Daoy (cell line): ENCODE data around the gene TMEM134. TPM values are rescaled to one million over a fixed set of nuclear protein-coding genes. Genes with fewer than 3 reads are reported as not detected.
"Not testable (repeated sequence)": the region's sequence is repeated elsewhere in the genome, so short reads cannot be mapped to it uniquely, and the experiment has no call there.

Experiments used
- DNase-seq: peaks from one replicate; pipeline ENCODE4 v3.0.0-alpha.2; 2015; ENCODE audit warnings: low read depth
- total RNA-seq: library from RNA; depleted of rRNA; stranded (reverse); fragments of >200 nt; shearing (Covaris generic); gene quantifications from 2 replicates; pipeline ENCODE4 v1.2.3, GENCODE V29; 2014

TMEM134 gene
- total RNA-seq, 1 experiment from 2014 or later: 9.4 TPM

DNA sequence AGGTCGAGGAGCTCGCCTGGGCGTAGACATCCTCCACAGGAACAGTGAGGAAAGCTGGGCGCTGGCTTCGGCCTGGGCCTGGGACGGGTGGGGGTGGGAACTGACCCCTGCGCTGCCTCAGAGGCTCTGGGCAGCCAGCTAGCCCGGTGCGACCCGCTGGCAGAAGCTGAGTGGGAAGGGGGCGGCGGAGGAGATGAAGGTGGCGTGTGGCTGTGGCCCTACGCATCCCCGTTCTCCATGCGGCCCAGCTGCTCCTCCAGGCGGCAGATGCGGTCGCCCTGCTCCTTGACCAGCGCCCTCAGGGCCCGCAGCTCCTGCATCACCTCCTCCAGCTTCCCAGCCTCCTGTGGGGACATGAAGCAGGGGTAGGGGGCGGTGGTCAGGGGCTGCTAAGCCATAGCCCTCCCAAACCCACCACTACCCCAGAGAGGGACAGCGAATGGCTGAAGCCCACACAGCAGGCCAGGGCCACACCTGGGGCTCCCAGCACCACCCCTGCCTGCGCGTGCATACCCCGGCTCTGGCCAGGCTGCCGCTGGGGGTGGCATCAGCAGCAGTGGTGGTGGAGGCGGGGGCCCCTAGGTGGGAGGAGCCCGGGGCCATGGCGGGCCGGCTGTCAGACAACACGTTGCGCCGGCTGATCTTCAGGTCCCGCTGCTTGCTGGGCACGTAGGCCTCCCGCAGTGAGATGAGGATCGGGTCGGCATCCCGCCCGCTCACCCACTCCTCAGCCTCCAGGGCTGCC, 30.7 kb downstream of the TMEM134 start:
- no peak for DNase-seq

DNA sequence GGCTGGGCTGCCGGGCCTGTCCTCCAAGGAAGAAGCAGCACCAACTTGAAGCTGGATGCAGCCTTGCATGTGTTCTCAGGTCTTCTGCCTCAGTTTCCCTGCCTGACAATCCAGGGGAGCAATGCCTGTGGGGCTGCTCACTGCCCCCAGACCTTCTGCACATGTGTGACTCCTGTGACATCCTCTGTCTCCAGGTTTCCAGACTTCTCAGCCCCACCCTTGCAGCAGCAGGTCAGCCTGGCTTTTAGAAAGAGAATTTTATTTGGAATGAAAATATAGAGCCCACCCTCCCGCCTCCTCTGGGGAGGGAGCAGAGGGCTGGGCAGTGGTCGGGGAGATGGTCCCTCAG, 31.3 kb downstream of the TMEM134 start:
- DNase-seq: no peak

- DNase-seq: no peak
Observed at GRCh38 chr11:67437082-67437808, 31.8 kb downstream of the TMEM134 start, which contains the start of gene PTPRCAP. Gene PTPRCAP, minus strand, starts transcription at chr11:67437682. Its CDS starts 63 bp downstream, at chr11:67437619.

- DNase-seq: no peak
Observed at GRCh38 chr11:67436459-67437081, 32.5 kb downstream of the TMEM134 start.

- no peak for DNase-seq
Observed at GRCh38 chr11:67435727-67436458, 33.2 kb downstream of the TMEM134 start.

- no peak for DNase-seq
Observed at GRCh38 chr11:67435031-67435726, 33.9 kb downstream of the TMEM134 start.

DNA sequence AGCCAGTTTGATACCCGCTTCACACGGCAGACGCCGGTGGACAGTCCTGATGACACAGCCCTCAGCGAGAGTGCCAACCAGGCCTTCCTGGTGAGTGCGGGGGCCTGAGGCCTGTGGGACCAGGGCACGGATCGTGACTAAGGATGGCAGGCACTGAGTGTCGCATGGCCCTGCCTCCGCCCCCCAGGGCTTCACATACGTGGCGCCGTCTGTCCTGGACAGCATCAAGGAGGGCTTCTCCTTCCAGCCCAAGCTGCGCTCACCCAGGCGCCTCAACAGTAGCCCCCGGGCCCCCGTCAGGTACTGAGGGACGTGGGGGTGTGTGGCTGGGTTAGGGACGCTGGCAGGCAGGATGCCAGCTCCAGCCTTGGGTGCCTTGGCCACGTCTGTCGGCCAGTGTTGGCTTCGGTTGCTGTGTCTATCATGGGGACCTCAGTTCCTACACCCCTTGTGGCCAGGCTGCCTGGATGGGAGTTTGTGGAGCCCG, 34.6 kb downstream of the TMEM134 start:
- DNase-seq: no peak

GRCh38 chr11:67433536-67434394, 35.3 kb downstream of the TMEM134 start:
- no peak for DNase-seq

- no peak for DNase-seq
Observed at GRCh38 chr11:67432655-67433349, 36.2 kb downstream of the TMEM134 start.

GRCh38 chr11:67431346-67432249, 37.5 kb downstream of the TMEM134 start:
- no peak for DNase-seq

GRCh38 chr11:67429722-67430121, 39.3 kb downstream of the TMEM134 start:
- DNase-seq: no peak

- no peak for DNase-seq
Observed at GRCh38 chr11:67429038-67429668, 39.9 kb downstream of the TMEM134 start.

DNA sequence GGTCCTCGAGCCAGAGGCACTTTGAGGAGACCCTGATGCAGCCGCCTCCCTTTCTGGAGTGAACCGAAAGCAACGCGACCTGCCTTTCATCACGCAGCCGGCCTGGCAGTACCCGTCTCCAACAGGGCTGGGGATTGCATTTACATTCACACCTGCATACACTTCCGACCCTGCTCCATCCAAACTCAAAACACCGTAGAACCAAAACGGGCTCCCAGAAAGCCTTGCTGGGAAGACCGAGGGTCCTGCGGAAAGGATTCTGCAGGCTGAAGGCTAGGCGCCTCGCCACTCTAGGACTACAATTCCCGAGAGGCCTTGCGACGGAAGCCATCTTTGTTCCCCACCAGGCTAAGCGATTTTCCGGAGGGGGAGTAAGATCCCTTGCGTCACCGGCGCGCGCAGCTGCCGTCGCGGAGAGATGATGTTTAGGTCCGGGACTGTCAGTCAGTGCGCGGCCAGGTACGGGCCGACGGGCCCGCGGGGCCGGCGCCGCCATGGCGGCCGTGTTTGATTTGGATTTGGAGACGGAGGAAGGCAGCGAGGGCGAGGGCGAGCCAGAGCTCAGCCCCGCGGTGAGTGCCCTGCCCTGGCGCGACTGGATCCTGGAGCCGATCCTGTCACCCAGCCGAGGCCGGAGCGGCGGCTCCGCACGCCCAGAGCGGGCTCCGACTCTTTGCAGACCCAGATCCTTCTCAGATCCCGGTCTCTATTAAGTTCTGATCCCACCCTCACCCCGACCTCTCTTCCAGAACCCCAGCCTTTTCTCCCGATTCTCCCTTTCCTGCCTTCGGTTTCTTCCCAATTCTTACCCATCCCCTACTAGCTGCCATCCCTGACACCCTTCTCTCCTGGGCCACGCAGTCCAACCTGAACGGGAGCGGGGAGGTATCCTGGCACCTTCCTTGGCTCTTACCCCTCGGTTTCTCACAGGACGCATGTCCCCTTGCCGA, 40.7 kb downstream of the TMEM134 start, which contains the start of gene RPS6KB2:
Gene RPS6KB2, plus strand, starts transcription at position 443 of the 950 bp plus-strand sequence. Its CDS starts 52 bp downstream, at position 495.
- peak; percentile 97 for DNase-seq

- DNase-seq: not testable (repeated sequence)
Observed at GRCh38 chr11:67427364-67427859, 41.6 kb downstream of the TMEM134 start.

DNA sequence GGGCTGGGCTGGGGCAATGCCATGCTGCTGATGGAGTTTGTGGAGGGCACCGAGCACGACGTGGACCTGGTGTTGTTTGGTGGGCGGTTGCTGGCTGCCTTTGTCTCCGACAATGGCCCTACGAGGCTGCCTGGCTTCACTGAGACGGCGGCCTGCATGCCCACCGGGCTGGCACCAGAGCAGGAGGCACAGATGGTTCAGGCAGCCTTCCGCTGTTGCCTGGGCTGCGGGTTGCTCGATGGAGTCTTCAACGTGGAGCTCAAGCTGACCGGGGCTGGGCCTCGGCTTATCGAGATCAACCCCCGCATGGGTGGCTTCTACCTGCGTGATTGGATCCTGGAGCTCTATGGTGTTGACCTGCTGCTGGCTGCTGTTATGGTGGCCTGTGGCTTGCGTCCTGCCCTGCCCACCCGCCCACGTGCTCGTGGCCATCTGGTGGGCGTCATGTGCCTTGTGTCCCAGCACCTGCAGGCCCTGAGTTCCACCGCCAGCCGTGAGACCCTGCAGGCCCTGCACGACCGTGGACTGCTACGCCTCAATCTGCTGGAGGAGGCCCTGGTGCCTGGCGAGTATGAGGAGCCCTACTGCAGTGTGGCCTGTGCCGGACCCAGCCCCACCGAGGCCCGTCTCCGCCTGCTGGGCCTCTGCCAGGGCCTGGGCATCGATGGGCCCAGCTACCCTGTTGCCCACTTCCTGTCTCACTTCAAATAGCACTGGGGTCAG, 45.0 kb downstream of the TMEM134 start:
- no peak for DNase-seq

DNA sequence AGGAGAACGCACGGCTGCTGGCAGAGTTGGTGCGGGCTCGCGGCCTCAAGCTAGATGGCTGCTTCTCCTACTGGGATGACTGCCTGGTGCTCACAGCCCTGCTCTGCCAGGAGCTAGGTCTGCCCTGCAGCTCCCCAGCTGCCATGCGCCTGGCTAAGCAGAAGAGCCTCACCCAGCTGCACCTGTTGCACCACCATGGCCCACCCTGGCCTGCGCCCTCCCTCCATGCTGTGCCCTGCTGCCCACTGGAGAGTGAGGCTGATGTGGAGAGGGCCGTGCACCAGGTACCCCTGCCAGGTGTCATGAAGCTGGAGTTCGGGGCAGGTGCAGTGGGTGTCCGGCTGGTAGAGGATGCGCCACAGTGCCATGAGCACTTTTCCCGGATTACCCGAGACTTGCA, 45.6 kb downstream of the TMEM134 start:
- no peak for DNase-seq
